Smooth muscle cell of bladder (primary cell): ENCODE results near the gene SH3BP5L. TPM values are rescaled to one million over a fixed set of nuclear protein-coding genes. Genes with fewer than 3 reads are reported as not detected.

Experiments used
- total RNA-seq: library from RNA; depleted of rRNA; stranded (reverse); fragments of >200 nt; gene quantifications from 2 replicates; pipeline ENCODE4 v1.2.3, GENCODE V29; 2014

The SH3BP5L gene
- total RNA-seq: 15.2 and 22.4 TPM in 2 replicates

GRCh38 chr1:248825909-248826760 lies at the start of gene SH3BP5L:
SH3BP5L (minus strand) TSS chr1:248825915; CDS start chr1:248824935, 980 bp downstream.

DNA sequence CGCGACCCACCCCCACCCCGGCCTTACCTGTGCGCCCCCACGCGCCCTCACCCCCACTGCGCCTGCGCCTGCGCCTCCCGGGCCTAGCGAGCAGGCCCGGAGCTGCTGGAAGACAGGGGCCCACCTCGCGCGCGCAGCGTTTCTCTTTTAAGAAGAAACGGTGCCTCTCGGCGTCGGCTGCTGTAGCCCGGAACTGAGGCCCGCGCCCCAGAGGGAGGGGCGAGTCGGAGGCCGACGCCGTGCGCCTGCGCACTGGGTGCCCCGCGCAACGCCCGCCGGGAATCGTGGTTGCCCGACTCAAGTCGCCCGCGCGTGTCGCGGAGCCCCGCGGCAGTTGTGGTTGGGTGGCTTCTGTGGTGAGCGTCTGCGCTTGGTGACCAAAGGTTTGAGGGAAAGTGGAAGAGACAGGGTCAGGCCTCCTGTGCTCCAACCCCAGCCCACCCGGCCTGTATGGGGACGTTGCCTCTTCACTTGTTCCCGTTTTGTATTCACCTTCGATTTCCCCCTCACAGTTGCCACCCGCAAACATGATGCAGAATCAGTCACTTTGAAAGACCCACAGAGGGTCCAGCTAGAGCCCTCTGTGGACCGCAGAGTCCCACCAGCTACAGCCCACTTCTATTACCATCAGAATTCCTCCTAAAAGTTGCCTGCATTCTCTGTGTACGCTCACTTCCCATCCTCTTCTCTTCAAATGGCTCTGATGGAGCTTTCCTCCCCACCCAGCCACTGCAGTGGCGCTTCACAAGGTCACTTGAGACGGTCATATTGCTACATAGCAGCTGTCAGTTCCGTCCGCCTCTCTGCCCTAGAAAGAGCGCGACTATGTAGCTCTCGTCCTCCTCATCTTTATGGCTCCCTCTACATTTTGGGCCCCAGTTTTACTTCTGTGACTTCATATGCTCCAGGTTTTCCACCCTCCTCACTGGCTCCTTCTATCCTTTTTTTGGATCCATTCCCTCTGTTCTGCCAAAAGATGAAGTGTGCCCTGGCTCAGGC lies 33.5 kb upstream of the SH3BP5L start, which contains the start of gene ZNF692:
Gene ZNF692 (minus strand): TSS at position 195 of the 999 bp plus-strand sequence. CDS start 776 bp downstream, outside the sequence.

GRCh38 chr1:248837781-248838356 lies 12.2 kb upstream of the SH3BP5L start, which contains the start of gene ZNF672:
ZNF672 (plus strand) TSS chr1:248838224; CDS start chr1:248847275, 9,051 bp downstream.

Other genes with a start within 250 kb of the SH3BP5L start
- gene OR2T10, start 228.2 kb downstream of the SH3BP5L start, total RNA-seq: not detected in 2 replicates
- not detected in 2 replicates for gene OR2T11, start 190.8 kb downstream of the SH3BP5L start, total RNA-seq
- gene OR2T35, start 180.6 kb downstream of the SH3BP5L start, total RNA-seq: not detected in 2 replicates
- gene OR2T27, start 170.4 kb downstream of the SH3BP5L start, total RNA-seq: not detected in 2 replicates
- gene OR14I1, start 123.1 kb downstream of the SH3BP5L start, total RNA-seq: not detected in 2 replicates
- gene LYPD8, start 70.2 kb downstream of the SH3BP5L start, total RNA-seq: 0.14 TPM in 1 of 2 replicates, not detected in the other
- gene ZNF672, start 12.3 kb upstream of the SH3BP5L start, total RNA-seq: 12.1 and 16.6 TPM in 2 replicates
- gene ZNF692, start 33.2 kb upstream of the SH3BP5L start, total RNA-seq: 7.3 and 15.0 TPM in 2 replicates
- 3.4 and 9.8 TPM in 2 replicates for gene PGBD2, start 80.3 kb upstream of the SH3BP5L start, total RNA-seq